CD14-positive monocyte (primary cell): Measurements from ENCODE around the gene PPP2R1B. TPM values are rescaled to one million over a fixed set of nuclear protein-coding genes. Genes with fewer than 3 reads are reported as not detected.

Source experiments
- DNase-seq, 3 donors: peaks; one replicate each; pipeline ENCODE4 v3.0.0-alpha.2; 2011 to 2022
- H2AFZ ChIP-seq: 2 replicates; pipeline ENCODE4 v1.6.0; 2012; ENCODE audit warnings: mild to moderate bottlenecking, low read depth, low read length, inconsistent platforms; ENCODE audit not compliant: insufficient read depth, poor library complexity, severe bottlenecking
- H3K27ac ChIP-seq, 2 donors: 1 replicate in 1 of 2; 2 replicates in 1 of 2; pipeline ENCODE4 v1.5.1; 2012 to 2013; ENCODE audit warnings: low read length in 2 of 2, control low read depth in 1 of 2, inconsistent platforms in 1 of 2, low read depth in 1 of 2, mild to moderate bottlenecking in 1 of 2
- H3K27me3 ChIP-seq, 2 donors: one replicate each; pipeline versions ENCODE4 v1.6.0 to v1.6.1; 2011 to 2013; ENCODE audit warnings: low read length in 2 of 2; ENCODE audit not compliant: control insufficient read depth in 2 of 2, insufficient read depth in 2 of 2
- H3K36me3 ChIP-seq, 2 donors: replicated peaks in 1 of 2; 1 replicate in 1 of 2; 2 replicates in 1 of 2; pipeline versions ENCODE4 v1.5.1 to v1.6.1; 2012 to 2013; ENCODE audit warnings: low read length in 2 of 2, control low read depth in 1 of 2, inconsistent platforms in 1 of 2, mild to moderate bottlenecking in 1 of 2; ENCODE audit not compliant: insufficient read depth in 2 of 2, control insufficient read depth in 1 of 2
- H3K4me1 ChIP-seq, 2 donors: 1 replicate in 1 of 2; 2 replicates in 1 of 2; pipeline versions ENCODE4 v1.5.1 to v1.6.1; 2012 to 2013; ENCODE audit warnings: low read length in 2 of 2, control low read depth in 1 of 2, inconsistent platforms in 1 of 2, mild to moderate bottlenecking in 1 of 2, moderate library complexity in 1 of 2; ENCODE audit not compliant: insufficient read depth in 2 of 2, control insufficient read depth in 1 of 2
- H3K4me2 ChIP-seq: replicated peaks from 2 replicates; pipeline ENCODE3; 2012; ENCODE audit warnings: low read length, moderate library complexity, mild to moderate bottlenecking; ENCODE audit not compliant: poor library complexity, severe bottlenecking; ENCODE audit errors: extremely low read depth
- H3K4me3 ChIP-seq, 3 experiments: fragments of 200-600 bp in 1 of 3; sonication (generic) in 1 of 3; replicated peaks in 1 of 3; 1 replicate in 2 of 3; 2 replicates in 1 of 3; pipeline ENCODE4 v1.5.1; 2011 to 2013; ENCODE audit warnings: low read length in 3 of 3, mild to moderate bottlenecking in 3 of 3, control low read depth in 2 of 3, low read depth in 2 of 3, inconsistent platforms in 1 of 3, moderate library complexity in 1 of 3
- H3K79me2 ChIP-seq: 2 replicates; pipeline ENCODE4 v1.6.0; 2012; ENCODE audit warnings: mild to moderate bottlenecking, control low read depth, inconsistent platforms, low read length, moderate library complexity; ENCODE audit not compliant: insufficient read depth
- H3K9ac ChIP-seq: 2 replicates; pipeline ENCODE4 v1.6.0; 2017; ENCODE audit warnings: low read length, mild to moderate bottlenecking; ENCODE audit not compliant: insufficient read depth, poor library complexity, severe bottlenecking
- H3K9me3 ChIP-seq, 2 donors: replicated peaks in 1 of 2; 1 replicate in 1 of 2; 2 replicates in 1 of 2; pipeline versions ENCODE4 v1.5.1 to v1.6.1; 2012 to 2013; ENCODE audit warnings: low read length in 2 of 2, control low read depth in 1 of 2; ENCODE audit not compliant: control insufficient read depth in 1 of 2, insufficient read depth in 1 of 2
- H4K20me1 ChIP-seq: 2 replicates; pipeline ENCODE4 v1.6.0; 2012; ENCODE audit warnings: mild to moderate bottlenecking, low read length, control low read depth, moderate library complexity; ENCODE audit not compliant: insufficient read depth
- H3K27ac Mint-ChIP-seq, 7 donors: one replicate each; pipeline ENCODE4 v1.8.0; 2020; ENCODE audit warnings: mild to moderate bottlenecking in 7 of 7, mixed read lengths in 7 of 7, moderate library complexity in 6 of 7, inconsistent platforms in 2 of 7
- H3K27me3 Mint-ChIP-seq, 3 donors: one replicate each; pipeline ENCODE4 v1.8.0; 2021 to 2022; ENCODE audit warnings: low read depth in 3 of 3, mild to moderate bottlenecking in 3 of 3, mixed read lengths in 3 of 3, moderate library complexity in 3 of 3, inconsistent platforms in 1 of 3
- H3K36me3 Mint-ChIP-seq, 2 donors: one replicate each; pipeline ENCODE4 v1.8.0; 2020; ENCODE audit warnings: mixed read lengths in 2 of 2, inconsistent platforms in 1 of 2, mild to moderate bottlenecking in 1 of 2
- H3K4me1 Mint-ChIP-seq: one replicate; pipeline ENCODE4 v1.8.0; 2020; ENCODE audit warnings: mild to moderate bottlenecking, mixed read lengths
- H3K4me3 Mint-ChIP-seq, 2 donors: one replicate each; pipeline ENCODE4 v1.8.0; 2020; ENCODE audit warnings: mild to moderate bottlenecking in 2 of 2, mixed read lengths in 2 of 2, moderate library complexity in 1 of 2
- H3K9me3 Mint-ChIP-seq, 7 donors: one replicate each; pipeline ENCODE4 v1.8.0; 2020 to 2022; ENCODE audit warnings: mixed read lengths in 7 of 7, mild to moderate bottlenecking in 6 of 7, moderate library complexity in 6 of 7, inconsistent platforms in 2 of 7
- CTCF ChIP-seq: fragments of 200-600 bp; IDR thresholded peaks from one replicate; pipeline ENCODE4 v1.8.0; 2022; ENCODE audit warnings: antibody characterized with exemption, mild to moderate bottlenecking
- WGBS: methylation state at CpG from one replicate; pipeline ENCODE4 v1.1.5; 2013; ENCODE audit warnings: missing lambda C conversion rate; ENCODE audit not compliant: insufficient coverage; 5-methylcytosine and 5-hydroxymethylcytosine counted together
- intact Hi-C, 2 donors: fragments of 100-400 bp; cut with micrococcal nuclease; formaldehyde crosslinking; loops; one replicate each; pipeline versions ENCODE4 v1.15.0 to v1.15.1; 2023
- polyA plus RNA-seq, 3 donors: library from polyadenylated mRNA; depleted of rRNA in 1 of 3; unstranded in 2 of 3; stranded (reverse) in 1 of 3; fragments of 300-500 nt in 2 of 3; fragments of >200 nt in 1 of 3; fragmentation: Illumina TruSeq in 2 of 3; gene quantifications; 1 replicate in 2 of 3; 2 replicates in 1 of 3; pipeline ENCODE4 v1.2.3, GENCODE V29; 2012 to 2021

The PPP2R1B gene
- polyA plus RNA-seq, 3 donors, result 5.4 to 16.9 (median 11.2) TPM

- Mint-ChIP-seq H3K36me3 (peaks cover 87 to 93% of the 10 kb centered on the region in 2 donors), H3K4me1 (no peaks in the 10 kb centered on the region), H3K27ac (peak overlapping the region in 1 of 7 donors; percentile 49), H3K27me3 (peaks cover 0 to 1% (median 0%) of the 10 kb centered on the region in 3 donors), H3K9me3 (no peaks in the 10 kb centered on the region), H3K4me3 (no peak overlapping the region)
- H3K27me3 ChIP-seq, result no peaks in the 10 kb centered on the region
- no peaks in the 10 kb centered on the region for H4K20me1 ChIP-seq
- H2AFZ ChIP-seq, result no peak overlapping the region
- H3K36me3 ChIP-seq, result peaks cover 82 to 93% of the 10 kb centered on the region in 2 donors
- H3K4me1 ChIP-seq, result no peaks in the 10 kb centered on the region
- DNase-seq, result no peak
- TF ChIP-seq CTCF, result no peak
- no peaks in the 10 kb centered on the region for H3K79me2 ChIP-seq
- H3K9ac ChIP-seq, result no peak overlapping the region
- no peak overlapping the region for H3K4me2 ChIP-seq
- intact Hi-C loops, result no loop called here
- WGBS, result 96% methylated on average over 12 of the region's 15 CpGs
- no peaks in the 10 kb centered on the region for H3K9me3 ChIP-seq
- no peak overlapping the region for H3K4me3 ChIP-seq
- no peak overlapping the region for H3K27ac ChIP-seq
Observed at GRCh38 chr11:111723595-111723994, 42.6 kb downstream of the PPP2R1B start.

- H3K4me3 Mint-ChIP-seq, result no peak overlapping the region
- DNase-seq, result no peak
- Histone ChIP-seq H3K9me3 (no peaks in the 10 kb centered on the region), H3K4me1 (no peaks in the 10 kb centered on the region), H3K9ac (no peak overlapping the region), H3K79me2 (no peaks in the 10 kb centered on the region), H3K27ac (no peak overlapping the region), H3K4me3 (no peak overlapping the region), H4K20me1 (no peaks in the 10 kb centered on the region), H2AFZ (no peak overlapping the region), H3K36me3 (peaks cover 84 to 99% of the 10 kb centered on the region in 2 donors), H3K27me3 (no peaks in the 10 kb centered on the region), H3K4me2 (no peak overlapping the region)
- TF ChIP-seq CTCF, result no peak
- no peaks in the 10 kb centered on the region for H3K4me1 Mint-ChIP-seq
- 99% methylated on average over 7 of the region's 8 CpGs for WGBS
- H3K36me3 Mint-ChIP-seq, result peaks cover 94 to 95% of the 10 kb centered on the region in 2 donors
- H3K27ac Mint-ChIP-seq, result no peak overlapping the region
- intact Hi-C loops, result no loop called here
- peaks cover 0 to 1% (median 0%) of the 10 kb centered on the region in 7 donors for H3K9me3 Mint-ChIP-seq
- H3K27me3 Mint-ChIP-seq, result peaks cover 0 to 1% (median 0%) of the 10 kb centered on the region in 3 donors
Observed at GRCh38 chr11:111722501-111722900, 43.7 kb downstream of the PPP2R1B start.
